NCI-H2196 treated with DMSO at 0.1 percent for 48 hours (cell line): ENCODE results near the gene SCML1.
"Not testable (repeated sequence)": the region's sequence is repeated elsewhere in the genome, so short reads cannot be mapped to it uniquely, and the experiment has no call there.

ENCODE experiments used
- DNase-seq: peaks from one replicate; lab custom pipeline; 2025; ENCODE audit not compliant: unreplicated experiment; lab: John Stamatoyannopoulos, UW

The SCML1 gene

GRCh38 chrX:17738737-17739535 is 1.6 kb downstream of the SCML1 start:
- DNase-seq, result no peak

GRCh38 chrX:17740137-17741122 is 3.1 kb downstream of the SCML1 start:
- DNase-seq, result no peak

GRCh38 chrX:17741123-17741511 is 3.8 kb downstream of the SCML1 start:
- DNase-seq, result no peak

- DNase-seq, result no peak
Observed at GRCh38 chrX:17743913-17744312, 6.6 kb downstream of the SCML1 start.

GRCh38 chrX:17744896-17745523 is 7.7 kb downstream of the SCML1 start:
- no peak for DNase-seq

GRCh38 chrX:17747692-17748091 is 10.4 kb downstream of the SCML1 start:
- no peak for DNase-seq

GRCh38 chrX:17748684-17749083 is 11.4 kb downstream of the SCML1 start:
- no peak for DNase-seq

GRCh38 chrX:17750436-17750835 is 13.1 kb downstream of the SCML1 start:
- DNase-seq, result no peak

GRCh38 chrX:17758382-17758781 is 21.1 kb downstream of the SCML1 start:
- DNase-seq, result no peak

- DNase-seq, result no peak
Observed at GRCh38 chrX:17759990-17760389, 22.7 kb downstream of the SCML1 start.

GRCh38 chrX:17767734-17768133 is 30.4 kb downstream of the SCML1 start:
- no peak for DNase-seq

- no peak for DNase-seq
Observed at GRCh38 chrX:17768997-17769396, 31.7 kb downstream of the SCML1 start.

GRCh38 chrX:17769701-17770269 is 32.5 kb downstream of the SCML1 start:
- no peak for DNase-seq

GRCh38 chrX:17773221-17773876 is 36.1 kb downstream of the SCML1 start:
- no peak for DNase-seq

- DNase-seq, result no peak
Observed at GRCh38 chrX:17774053-17774452, 36.8 kb downstream of the SCML1 start.

- no peak for DNase-seq
Observed at GRCh38 chrX:17778997-17779396, 41.7 kb downstream of the SCML1 start.

GRCh38 chrX:17779434-17779833 is 42.1 kb downstream of the SCML1 start:
- no peak for DNase-seq

- not testable (repeated sequence) for DNase-seq
Observed at GRCh38 chrX:17786554-17787347, 49.5 kb downstream of the SCML1 start.

- no peak for DNase-seq
Observed at GRCh38 chrX:17787557-17787956, 50.3 kb downstream of the SCML1 start.

- DNase-seq, result no peak
Observed at GRCh38 chrX:17788439-17788838, 51.1 kb downstream of the SCML1 start.
